GM18870 (cell line): ENCODE results near the gene TBC1D1.

Experiments
- ATAC-seq: cut with Tn5 transposase; IDR thresholded peaks from one replicate; pipeline ENCODE4 v1.9.1; 2021; ENCODE audit warnings: moderate library complexity; ENCODE audit not compliant: unreplicated experiment

The TBC1D1 gene

DNA sequence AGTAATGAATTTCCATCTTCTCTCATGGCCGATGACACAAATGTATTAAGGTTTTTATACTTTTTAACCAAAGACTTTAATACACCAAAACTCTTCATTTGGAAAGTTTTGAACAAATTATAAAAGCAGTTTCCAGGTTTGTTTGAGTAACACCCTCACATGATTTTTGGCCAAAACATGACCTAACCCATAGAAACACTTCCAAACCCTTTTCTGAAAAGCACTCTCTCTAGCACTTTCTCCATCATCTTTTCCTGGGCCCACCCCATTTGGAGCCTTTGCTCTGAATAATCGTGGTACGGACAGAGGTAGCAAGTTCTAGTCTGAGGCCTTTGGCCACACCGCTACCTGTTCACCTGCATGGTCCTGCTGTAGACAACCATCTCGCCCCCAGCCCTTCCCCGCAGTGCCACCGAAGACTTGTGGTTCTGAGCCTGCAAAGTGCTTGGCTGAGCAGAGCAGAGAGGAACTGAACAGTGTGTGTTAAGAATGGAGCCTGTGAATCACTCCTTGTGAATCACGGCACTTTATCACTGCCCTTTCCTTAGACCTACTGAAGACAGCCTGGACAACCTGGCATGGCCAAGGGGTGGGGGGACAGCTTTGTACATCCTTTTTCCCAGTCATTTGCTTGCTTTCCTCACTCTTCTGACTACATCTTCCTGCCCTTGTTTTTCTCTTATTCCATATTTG lies 251.1 kb downstream of the TBC1D1 start:
- ATAC-seq: no peak

DNA sequence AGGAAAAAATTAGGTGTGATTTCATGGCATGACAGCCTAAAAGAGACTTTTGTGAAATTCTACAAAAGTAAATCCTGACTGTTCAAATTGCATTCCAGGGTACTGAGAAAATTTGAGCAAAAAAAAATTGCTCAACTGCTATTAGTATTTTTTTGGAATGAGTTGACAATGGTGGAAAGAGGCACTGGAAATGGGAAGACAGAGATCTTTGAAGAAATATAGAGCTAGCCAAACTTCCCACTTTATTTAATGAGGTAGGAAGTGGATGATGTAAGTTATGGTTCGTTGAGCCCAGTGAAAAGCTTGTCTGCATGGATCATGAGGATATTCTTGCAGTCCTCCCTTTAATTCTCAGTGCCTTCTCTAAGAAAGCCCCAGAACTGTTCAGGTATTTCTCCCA lies 253.1 kb downstream of the TBC1D1 start:
- ATAC-seq: no peak

DNA sequence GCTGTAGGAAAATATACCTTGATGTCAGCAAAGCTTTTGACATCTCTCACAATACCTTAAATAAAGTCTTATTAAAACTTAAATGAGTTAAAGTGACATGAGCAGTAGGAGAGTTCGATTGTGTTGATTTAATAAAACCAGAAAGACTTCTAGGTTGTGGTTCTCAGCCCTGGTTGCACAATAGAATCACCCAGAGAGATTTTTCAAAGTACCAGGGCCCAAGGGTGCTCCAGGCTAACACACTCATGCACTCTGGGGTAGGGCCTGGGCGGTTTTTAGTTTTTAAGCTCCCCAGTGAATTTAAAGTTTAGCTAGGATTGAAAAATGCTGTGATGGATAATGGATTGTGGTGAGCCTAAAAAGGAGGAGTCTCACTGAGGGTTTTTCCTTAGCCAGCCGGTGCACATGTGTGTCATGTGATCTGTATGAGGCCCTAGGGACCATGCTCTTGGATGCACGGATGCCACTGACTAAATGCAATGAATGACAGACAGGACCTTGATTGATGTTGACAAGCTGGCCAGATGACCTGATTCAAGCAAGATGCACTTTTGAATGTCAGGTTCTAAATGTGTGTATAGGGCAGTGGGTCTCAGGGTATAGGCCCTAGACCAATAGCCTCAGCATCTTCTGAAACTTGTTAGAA lies 254.3 kb downstream of the TBC1D1 start:
- no peak for ATAC-seq

DNA sequence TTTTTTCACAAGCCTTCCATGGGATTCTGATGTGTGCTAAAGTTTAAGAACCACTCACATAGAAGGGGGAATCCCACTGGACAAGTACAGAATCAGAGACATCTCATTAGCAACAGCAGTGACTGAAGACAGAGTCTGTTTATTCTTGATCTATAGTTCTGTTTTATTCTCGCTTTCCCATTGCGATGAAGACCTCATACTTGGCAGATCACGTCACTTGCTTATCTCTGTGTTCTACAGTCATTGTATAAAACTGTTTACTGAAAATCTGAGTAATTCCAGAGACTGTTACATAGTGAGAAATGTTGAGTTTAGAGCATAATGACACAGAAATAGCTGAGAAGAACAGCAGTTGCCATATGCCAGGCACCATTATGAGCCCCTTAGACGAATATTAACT lies 254.9 kb downstream of the TBC1D1 start:
- no peak for ATAC-seq

DNA sequence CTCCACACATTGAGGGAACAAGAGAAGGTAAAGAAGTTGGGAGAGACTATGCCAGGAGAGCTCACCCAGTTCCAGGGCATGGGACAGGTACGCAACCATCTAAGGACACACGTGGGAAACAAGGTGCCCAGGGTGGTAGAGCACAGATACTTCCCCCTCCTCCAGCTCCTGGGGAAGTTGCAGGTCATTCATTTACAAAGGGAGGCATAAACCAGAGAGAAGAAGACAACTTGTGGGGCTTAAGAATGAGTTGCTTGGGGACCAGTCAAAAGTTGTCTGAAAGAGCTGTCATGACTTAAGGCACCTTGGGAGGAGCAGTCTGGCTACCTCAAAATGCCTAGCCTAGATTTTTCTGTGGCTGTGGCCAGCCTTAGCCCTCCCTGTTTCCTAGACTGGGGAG lies 255.5 kb downstream of the TBC1D1 start:
- no peak for ATAC-seq

DNA sequence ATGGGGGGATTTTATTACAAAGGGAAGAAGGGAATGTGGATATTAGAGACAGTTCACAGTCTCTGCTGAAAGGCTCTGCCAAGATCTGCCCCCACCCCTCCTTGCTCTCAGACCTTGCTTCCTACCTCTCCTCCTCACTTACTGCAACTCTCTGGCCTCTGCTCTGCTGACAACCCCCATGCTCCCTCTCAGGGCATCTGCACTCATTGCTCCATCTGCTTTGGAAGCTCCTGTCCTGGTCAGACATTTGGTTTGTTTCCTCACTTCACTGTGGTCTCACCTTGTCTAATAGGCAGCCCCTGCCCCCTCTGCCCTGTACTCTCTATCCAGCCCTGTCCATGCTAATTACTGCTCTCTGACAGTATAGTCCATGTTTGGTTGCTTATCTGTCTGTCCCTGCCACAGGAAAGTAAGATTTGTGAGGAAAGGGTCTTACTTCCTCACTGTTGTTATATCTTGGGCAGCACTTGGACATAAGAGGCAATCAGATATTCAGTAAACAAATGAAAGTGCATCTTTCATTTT lies 258.6 kb downstream of the TBC1D1 start:
- no peak for ATAC-seq

DNA sequence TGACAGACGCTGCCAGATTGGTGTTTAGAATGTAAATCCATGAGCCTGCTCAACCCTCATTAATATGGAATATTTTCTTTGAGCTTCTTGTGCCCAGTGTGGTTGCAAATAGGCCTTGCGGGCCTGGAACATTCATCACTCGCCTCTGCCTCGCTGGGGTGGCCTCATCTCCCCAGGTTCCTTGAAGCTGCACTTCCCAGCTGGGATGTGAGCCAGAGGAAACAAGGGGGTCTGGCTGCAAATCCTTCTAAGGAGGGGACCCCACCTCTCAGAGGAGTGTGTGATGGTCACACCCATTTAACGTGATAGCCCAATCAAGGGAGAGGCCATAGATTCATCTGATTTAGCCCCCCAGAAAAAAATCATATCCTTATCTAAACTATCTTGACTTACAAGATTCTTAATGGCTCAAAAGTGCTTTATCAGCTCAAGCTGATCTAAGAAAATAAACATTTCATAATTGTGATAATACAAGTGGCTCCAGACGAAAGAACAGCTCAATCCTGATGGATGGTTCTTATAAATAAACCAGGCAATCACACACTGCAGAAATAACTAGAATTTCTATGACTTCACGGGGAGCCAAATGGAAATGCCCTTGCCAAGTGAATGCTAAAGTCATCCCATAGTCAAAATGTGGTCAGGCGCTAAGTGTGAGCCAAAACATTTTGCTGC lies 259.2 kb downstream of the TBC1D1 start:
- no peak for ATAC-seq

DNA sequence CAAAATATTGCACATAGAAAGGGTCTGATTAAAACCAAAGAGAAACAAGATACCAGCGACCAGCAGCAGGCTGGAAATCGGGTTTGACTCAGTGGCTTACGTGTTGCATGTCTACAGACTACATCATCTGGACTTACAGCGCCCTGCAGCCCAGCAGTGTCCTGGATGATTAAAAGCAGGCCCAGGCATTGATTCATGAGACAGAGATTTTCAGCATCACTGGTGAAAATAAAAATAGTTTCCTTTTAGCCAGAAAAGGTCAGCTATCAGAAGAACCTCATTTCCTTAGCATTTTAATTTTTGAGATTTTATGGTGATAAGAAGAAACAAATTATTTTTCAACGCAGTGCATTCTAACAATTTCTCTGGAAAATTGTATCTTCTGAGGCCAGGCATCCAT lies 259.9 kb downstream of the TBC1D1 start:
- ATAC-seq: no peak

DNA sequence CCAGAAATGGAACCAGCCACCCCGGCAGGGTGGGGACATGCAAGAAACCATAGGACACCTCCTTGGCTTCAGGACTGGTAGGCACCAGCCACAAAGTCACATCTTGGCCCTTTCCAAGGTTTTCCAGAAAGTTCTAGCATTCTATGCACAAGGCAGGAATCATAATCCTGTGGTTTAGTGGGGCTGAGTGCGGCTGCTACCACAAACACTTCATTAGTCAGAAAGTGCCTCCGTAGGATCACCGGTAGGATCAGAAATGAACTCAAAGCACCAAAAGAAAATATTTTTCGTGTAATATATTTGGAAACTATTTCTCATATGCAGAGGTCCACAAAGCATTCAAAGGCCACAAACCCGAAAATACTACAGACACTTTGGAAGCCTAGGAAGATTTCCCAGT lies 261.0 kb downstream of the TBC1D1 start:
- no peak for ATAC-seq

DNA sequence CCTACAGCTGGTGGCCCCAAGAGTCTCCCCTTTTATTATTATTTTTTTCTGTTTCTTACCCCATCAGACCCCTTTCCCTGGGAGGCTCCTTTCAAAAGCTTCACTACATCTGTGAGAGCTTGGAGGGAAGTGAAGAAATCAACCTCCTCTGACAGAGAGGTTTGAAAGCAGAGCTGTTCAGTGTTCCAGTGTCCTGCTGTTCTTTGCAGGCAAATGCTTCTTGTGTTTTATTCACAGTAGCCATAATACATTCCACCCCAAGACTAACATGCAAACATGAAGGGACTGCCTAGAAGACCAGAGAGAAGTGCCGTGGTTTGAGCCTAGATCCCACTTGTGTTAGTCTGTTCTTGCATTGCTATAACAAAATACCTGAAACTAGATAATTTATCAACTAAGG lies 261.4 kb downstream of the TBC1D1 start:
- no peak for ATAC-seq

DNA sequence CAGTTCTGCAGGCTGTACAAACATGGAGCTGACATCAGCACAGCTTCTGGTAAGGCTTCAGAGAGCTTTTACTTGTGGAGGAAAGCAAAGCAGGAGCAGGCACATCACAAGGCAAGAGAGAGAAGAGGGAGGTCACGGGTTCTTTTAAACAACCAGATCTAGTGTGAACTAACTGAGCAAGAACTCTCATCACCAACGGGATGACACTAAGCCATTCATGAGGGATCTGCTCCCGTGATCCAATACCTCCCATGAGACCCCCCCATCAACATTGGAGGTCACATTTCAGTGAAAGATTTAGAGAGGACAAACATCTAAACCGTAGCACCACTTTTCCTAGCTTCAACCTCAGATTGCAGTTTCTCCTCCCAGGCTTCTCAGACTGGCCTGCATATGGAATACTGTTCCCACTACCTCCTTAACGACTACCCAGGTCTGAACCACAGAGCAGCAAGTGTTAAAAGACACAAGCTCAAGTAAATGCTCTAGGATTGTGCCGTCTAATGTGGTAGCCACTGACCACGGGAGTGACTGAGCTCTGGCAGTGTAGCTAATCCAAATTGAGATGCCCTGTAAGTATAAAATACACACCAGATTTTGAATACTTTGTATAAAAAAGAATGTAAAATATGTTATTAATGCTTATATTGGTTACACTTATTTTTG lies 262.0 kb downstream of the TBC1D1 start:
- ATAC-seq: no peak

DNA sequence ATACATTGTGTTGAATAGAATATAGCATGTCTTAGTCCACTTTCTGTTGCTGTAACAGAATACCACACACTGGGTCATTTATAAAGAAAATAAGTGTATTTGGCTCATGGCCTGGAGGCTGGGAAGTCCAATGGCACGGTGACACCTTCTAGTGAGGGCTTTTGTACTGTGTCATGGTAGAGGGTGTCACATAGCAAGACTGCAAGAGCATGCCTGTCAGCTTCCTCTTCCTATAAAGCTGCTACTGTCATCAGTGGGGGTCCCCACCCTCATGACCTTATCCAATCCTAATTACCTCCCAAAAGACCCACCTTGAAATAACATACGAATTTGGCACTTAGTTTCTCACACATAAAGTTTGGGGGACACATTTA lies 262.5 kb downstream of the TBC1D1 start:
- no peak for ATAC-seq

DNA sequence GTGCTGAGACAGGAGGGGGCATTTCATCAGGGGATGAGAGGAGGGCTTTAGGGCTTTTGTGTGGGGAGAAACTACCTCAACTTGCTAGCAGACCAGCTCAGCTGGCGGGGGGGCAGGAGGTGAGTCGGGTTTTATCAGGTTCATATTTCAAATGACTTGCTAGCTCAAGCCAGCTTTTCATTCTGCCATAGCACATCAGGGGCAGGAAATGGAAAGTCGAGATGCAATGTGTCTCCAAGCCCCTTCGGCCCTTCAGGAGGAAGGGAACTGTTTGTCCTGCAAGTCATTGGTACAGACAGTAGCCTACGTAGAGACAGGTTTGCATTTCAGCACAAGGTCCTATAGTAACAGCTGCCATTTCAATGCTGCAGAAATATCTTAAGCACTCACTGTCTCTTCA lies 263.4 kb downstream of the TBC1D1 start:
- no peak for ATAC-seq

DNA sequence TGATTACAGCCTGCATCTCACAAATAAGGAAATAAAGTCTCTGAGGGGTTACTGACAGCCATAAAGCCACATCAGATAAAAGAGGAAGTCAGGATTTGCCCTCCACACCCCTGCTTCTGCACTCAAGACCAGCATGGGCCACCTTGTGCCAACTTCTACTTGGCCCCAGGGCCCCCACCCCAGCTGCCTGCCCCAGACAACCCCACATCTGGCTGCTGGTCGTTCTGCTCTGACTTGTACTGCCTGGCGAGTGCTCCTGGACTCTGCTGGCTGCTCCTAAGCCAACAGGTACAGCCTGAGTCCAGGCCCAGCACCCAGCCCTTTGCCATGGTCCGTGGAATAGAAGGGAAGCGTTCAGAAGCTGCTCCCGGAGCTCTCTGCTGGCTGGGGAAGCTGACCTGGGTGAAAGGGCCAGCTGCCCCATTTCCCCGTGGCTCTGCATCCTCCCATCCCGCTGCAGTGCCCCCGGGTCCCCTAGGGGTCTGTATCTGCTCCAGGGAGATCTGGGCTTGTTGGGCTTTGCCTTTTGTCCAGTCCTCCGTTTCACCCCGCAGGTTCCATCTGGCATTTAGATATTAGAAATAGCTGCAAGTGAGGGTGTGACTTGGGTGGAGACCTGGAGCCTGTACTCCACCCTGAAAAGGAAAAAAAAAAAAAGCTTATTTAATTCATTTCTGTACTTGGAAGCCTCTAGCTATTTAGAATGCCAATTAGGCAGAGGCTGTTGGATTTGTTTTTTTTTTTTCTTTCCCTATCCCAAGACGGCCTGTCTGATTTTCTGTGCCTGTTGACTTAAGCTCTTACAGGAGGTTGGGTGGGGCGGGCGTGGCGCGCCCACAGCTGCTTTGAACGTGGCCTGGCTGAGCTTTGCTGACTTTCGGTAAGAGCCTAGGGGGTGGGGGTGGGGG lies 264.1 kb downstream of the TBC1D1 start:
- ATAC-seq: no peak

DNA sequence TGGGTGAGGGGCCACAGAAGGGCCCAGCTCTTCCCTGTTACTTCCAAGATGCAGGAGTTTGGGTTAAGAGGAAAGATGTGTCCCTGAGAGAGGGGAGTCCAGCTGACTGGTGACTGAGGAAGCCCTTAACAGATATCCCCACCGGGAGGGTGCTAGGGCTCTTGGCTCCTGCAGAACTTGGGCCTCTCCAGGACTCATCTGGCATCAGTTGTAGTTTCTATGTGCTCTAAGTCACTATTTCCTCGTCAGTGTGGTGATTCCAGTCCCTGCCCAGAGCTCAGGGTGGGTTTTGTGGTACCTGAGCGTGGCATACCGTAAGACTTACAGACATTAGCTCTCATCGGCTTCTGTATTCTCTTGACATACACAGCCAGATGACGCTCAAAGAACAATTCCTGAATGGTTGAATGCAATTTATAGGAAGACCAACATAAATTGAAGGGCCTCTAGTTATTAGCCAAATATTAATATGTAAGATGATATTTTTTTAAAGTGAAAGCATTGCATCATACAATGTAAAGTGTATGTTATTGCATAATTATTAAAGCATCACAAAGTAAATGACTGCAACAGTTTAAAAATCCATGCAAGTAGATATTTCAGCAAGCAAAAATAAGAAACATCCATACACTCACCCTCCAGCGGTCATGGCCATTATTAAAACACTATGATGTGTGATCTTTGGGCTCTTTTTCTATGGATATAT lies 264.9 kb downstream of the TBC1D1 start:
- ATAC-seq: no peak

DNA sequence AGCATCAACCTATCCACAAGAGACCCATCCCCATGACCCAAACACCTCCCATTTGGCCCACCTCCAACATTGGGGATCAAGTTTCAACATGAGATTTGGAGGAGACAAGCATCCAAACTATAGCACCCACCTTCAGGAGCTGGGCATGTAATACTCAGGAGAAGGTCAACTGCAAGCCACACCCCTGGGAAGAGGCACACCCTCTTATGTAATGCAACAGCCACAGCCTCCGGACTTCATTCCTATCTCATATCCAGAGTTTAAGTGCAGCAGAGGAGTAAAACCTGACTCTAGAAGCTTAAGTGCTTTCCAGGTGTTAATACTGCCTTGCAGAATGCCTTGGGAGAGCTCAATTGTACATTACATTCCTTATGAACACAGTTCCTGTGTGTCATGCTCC lies 266.7 kb downstream of the TBC1D1 start:
- ATAC-seq: no peak

DNA sequence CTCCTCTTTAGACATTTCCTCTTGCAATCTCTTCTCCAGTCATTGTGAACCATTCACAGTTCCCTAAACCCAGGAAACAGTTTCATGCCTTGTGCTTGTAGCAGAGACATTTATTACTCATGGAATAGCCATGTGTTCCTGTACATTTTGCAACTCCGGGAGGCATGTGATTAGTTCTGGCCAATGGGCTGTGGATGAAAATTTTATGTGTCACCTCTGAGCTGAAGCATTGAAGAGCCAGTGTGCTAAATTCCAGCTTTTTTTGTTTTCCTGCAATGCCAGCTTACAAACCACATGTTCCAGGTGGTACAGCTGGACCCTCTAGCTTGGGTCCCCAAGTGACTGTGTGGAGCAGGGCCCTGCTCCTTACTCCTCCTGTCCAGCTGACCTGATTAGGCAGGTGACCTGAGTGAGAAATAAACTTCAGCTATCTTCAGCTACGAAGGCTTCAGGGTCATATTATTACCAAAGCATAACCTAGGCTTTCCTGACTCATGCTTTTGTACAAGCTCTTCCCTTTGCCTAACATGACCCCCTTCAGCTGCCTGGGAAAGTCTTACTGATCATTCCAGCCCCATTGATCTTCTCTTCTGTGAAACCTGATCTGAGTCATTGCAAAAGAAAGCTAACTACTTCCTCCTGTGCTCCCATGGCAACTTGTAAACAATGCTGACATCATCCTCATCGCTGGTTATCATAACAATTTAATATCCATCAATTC lies 269.8 kb downstream of the TBC1D1 start:
- ATAC-seq: peak; percentile 95

DNA sequence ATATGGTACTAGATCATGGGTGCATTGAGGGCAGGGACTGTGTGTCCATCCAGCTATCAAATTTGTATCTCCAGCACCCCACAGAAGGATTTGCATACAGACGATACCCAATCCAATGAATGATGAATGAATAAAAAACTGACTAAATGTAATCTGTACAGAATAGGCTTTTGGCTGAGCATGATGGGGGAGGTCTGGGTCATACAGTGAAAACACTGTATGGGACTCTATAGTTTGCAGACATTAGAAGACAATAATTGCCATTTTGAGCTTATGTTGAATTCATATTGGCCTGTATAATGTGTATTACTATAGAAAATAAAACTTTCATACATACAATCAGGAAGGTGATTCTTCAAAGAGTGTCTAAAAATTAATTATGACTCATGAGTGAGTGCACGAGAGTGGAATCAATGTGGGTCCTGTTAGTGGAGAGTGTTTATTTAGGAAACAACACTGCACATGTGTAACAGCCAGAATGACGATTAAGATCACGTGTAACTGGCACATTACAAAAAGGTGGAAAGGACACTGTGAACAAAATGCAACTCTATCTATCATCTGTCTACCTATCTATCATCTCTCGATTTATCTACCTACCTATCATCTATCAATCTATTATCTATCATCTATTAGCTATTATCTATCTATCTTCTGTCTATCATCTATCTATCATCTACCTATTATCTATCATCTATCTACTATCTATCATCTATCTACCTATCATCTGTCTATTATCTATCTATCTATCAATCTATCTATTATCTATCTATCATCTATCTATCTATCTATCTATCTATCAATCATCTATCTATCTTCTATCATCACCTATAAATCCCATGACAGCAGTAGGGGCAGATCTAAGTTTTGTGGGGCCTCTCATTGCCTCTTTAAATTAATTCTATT lies 270.6 kb downstream of the TBC1D1 start:
- ATAC-seq: no peak
